Type B pancreatic cell (in vitro differentiated cells): ENCODE measurements around the gene KCNJ9. TPM values are rescaled to one million over a fixed set of nuclear protein-coding genes. Genes with fewer than 3 reads are reported as not detected.

Experiments used
- DNase-seq: peaks from one replicate; pipeline ENCODE4 v3.0.0; 2021; ENCODE audit warnings: mixed read lengths; ENCODE audit not compliant: unreplicated experiment; ENCODE audit errors: extremely low spot score
- H3K27ac Mint-ChIP-seq: 2 replicates; pipeline ENCODE4 v1.8.0; 2021; ENCODE audit warnings: mild to moderate bottlenecking, mixed read lengths
- H3K27me3 Mint-ChIP-seq: 2 replicates; pipeline ENCODE4 v1.8.0; 2021; ENCODE audit warnings: mixed read lengths
- H3K36me3 Mint-ChIP-seq: 2 replicates; pipeline ENCODE4 v1.8.0; 2021; ENCODE audit warnings: mixed read lengths
- H3K4me1 Mint-ChIP-seq: one replicate; pipeline ENCODE4 v1.8.0; 2021; ENCODE audit warnings: mixed read lengths; ENCODE audit not compliant: unreplicated experiment
- H3K4me3 Mint-ChIP-seq: 2 replicates; pipeline ENCODE4 v1.8.0; 2021; ENCODE audit warnings: mild to moderate bottlenecking, mixed read lengths
- H3K9me3 Mint-ChIP-seq: 2 replicates; pipeline ENCODE4 v1.8.0; 2021; ENCODE audit warnings: mixed read lengths
- CTCF ChIP-seq: fragments of 200-600 bp; sonication (generic); conservative IDR thresholded peaks from 2 replicates; pipeline ENCODE4 v1.5.0; 2021; ENCODE audit warnings: antibody characterized with exemption, mild to moderate bottlenecking
- long read RNA-seq: library from polyadenylated mRNA; unstranded; transcript quantifications from one replicate; pipeline ENCODE4 v2.0.0, GENCODE V29; 2020
- total RNA-seq: library from RNA; stranded (reverse); gene quantifications from 2 replicates; pipeline ENCODE4 v1.2.1, GENCODE V29; 2021; ENCODE audit warnings: low replicate concordance

KCNJ9 gene
- total RNA-seq, result not detected in 2 replicates
- long read RNA-seq, result 0 reads

- DNase-seq, result no peak
- H3K4me1 Mint-ChIP-seq, result peaks cover 10% of the 10 kb centered on the region
- H3K4me3 Mint-ChIP-seq, result peak within 1 kb of the TSS; percentile 11
- H3K27me3 Mint-ChIP-seq, result peaks cover 83% of the 10 kb centered on the region
- no peak within 1 kb of the TSS for H3K27ac Mint-ChIP-seq
- TF ChIP-seq CTCF, result no peak
- H3K9me3 Mint-ChIP-seq, result no peaks in the 10 kb centered on the region
- no peaks in the 10 kb centered on the region for H3K36me3 Mint-ChIP-seq
These were observed at the start of gene KCNJ9 for GRCh38 chr1:160081261-160081936. Gene KCNJ9, plus strand, starts transcription at chr1:160081538. Its CDS starts 2,493 bp downstream, at chr1:160084031.

- Mint-ChIP-seq H3K4me1 (peaks cover 18% of the 10 kb centered on the region), H3K27ac (peak overlapping the region; percentile 88), H3K27me3 (peaks cover 18% of the 10 kb centered on the region), H3K36me3 (no peaks in the 10 kb centered on the region), H3K4me3 (peak overlapping the region; percentile 96), H3K9me3 (no peaks in the 10 kb centered on the region)
- no peak for TF ChIP-seq CTCF
- no peak for DNase-seq
These were observed 49.0 kb upstream of the KCNJ9 start for GRCh38 chr1:160032165-160032820.

GRCh38 chr1:160040476-160040875, 40.9 kb upstream of the KCNJ9 start:
- TF ChIP-seq CTCF, result no peak
- no peaks in the 10 kb centered on the region for H3K4me1 Mint-ChIP-seq
- no peaks in the 10 kb centered on the region for H3K9me3 Mint-ChIP-seq
- DNase-seq, result no peak
- H3K4me3 Mint-ChIP-seq, result no peak overlapping the region
- H3K27ac Mint-ChIP-seq, result no peak overlapping the region
- no peaks in the 10 kb centered on the region for H3K36me3 Mint-ChIP-seq
- peaks cover 24% of the 10 kb centered on the region for H3K27me3 Mint-ChIP-seq

GRCh38 chr1:160043543-160043942, 37.8 kb upstream of the KCNJ9 start:
- Mint-ChIP-seq H3K36me3 (no peaks in the 10 kb centered on the region), H3K4me1 (peaks cover 11% of the 10 kb centered on the region), H3K4me3 (no peak overlapping the region), H3K27me3 (peaks cover 41% of the 10 kb centered on the region), H3K9me3 (no peaks in the 10 kb centered on the region), H3K27ac (no peak overlapping the region)
- no peak for DNase-seq
- no peak for TF ChIP-seq CTCF

- H3K36me3 Mint-ChIP-seq, result no peaks in the 10 kb centered on the region
- H3K4me1 Mint-ChIP-seq, result peaks cover 11% of the 10 kb centered on the region
- no peak overlapping the region for H3K27ac Mint-ChIP-seq
- DNase-seq, result no peak
- TF ChIP-seq CTCF, result no peak
- no peak overlapping the region for H3K4me3 Mint-ChIP-seq
- H3K27me3 Mint-ChIP-seq, result peaks cover 52% of the 10 kb centered on the region
- no peaks in the 10 kb centered on the region for H3K9me3 Mint-ChIP-seq
These were observed 35.7 kb upstream of the KCNJ9 start for GRCh38 chr1:160045653-160046052.
